ENCODE results near the gene ODF2L. TPM values are rescaled to one million over a fixed set of nuclear protein-coding genes. Genes with fewer than 3 reads are reported as not detected.

ODF2L gene
- total RNA-seq, 1 donor from 2014 or later: 23.3 TPM

DNA sequence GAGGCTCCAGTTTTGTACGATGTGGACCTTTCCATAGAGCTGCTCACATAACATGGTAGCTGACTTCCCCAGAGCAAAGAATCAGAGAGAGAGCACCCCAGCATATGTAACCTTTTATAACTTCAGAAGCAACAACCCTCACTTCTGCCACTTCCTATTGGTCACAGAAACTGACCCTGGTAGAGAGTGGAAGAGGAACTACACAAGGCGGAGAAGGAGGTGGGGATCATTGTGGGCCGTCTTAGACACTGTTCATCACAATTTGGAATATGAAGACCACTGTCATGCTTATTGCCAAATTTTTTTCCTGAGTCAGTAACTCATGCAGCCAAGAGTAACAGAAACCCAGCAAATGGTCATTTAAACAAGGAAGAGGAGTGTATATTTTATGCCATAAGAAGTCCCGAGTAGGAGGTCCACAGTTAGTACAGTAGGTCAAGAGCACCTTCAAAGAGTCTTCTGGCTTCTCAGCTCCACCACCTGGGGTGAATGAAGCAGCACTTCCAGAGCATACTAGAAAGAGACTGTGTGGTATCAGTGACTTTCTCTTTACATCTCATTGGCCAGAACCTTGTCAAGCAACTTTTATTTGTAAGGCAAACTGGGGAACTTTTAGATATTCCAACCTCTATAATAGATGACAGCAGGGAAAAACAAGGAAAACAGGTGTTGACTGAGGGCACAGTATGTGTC lies 71.8 kb downstream of the ODF2L start:
- H3K27me3 Mint-ChIP-seq: peaks cover 3% of the 10 kb centered on the region
- H3K9me3 Mint-ChIP-seq: no peaks in the 10 kb centered on the region
- DNase-seq: no peak
- no peaks in the 10 kb centered on the region for H3K36me3 Mint-ChIP-seq (ENCODE audit: low read depth)
- no peaks in the 10 kb centered on the region for H3K4me1 Mint-ChIP-seq
- no peak overlapping the region for H3K4me3 Mint-ChIP-seq
- intact Hi-C loops (cut with micrococcal nuclease): no loop called here
- no peak overlapping the region for H3K27ac Mint-ChIP-seq

GRCh38 chr1:86322241-86322640 lies 73.9 kb downstream of the ODF2L start:
- Mint-ChIP-seq H3K27me3 (peaks cover under 1% of the 10 kb centered on the region), H3K4me1 (no peaks in the 10 kb centered on the region), H3K4me3 (no peak overlapping the region), H3K9me3 (no peaks in the 10 kb centered on the region), H3K36me3 (ENCODE audit: low read depth) (no peaks in the 10 kb centered on the region), H3K27ac (no peak overlapping the region)
- DNase-seq: no peak
- intact Hi-C loops (cut with micrococcal nuclease): no loop called here

GRCh38 chr1:86318436-86318835 lies 77.7 kb downstream of the ODF2L start:
- no peaks in the 10 kb centered on the region for H3K36me3 Mint-ChIP-seq (ENCODE audit: low read depth)
- H3K4me3 Mint-ChIP-seq: no peak overlapping the region
- H3K27ac Mint-ChIP-seq: no peak overlapping the region
- no peaks in the 10 kb centered on the region for H3K9me3 Mint-ChIP-seq
- intact Hi-C loops (cut with micrococcal nuclease): no loop called here
- no peaks in the 10 kb centered on the region for H3K4me1 Mint-ChIP-seq
- DNase-seq: no peak
- no peaks in the 10 kb centered on the region for H3K27me3 Mint-ChIP-seq

DNA sequence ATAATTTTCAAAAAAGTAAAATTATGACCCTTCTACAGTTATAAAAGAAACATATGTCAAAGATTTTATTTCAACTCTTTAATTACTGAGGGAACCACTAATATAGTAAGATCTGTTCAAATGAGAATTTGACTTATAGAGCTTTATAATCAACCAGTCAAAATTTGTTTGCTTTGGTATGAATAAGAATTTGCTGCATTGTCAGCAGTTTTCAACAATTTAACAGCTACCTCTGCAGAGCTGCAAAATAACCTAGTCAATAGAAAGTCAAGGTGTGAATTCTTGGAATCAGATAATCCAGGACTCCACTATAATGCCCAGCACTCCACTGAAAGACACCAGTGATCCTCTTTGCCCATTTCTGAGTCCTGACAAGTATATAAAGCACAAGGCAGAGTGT lies 78.2 kb downstream of the ODF2L start:
- Mint-ChIP-seq H3K36me3 (ENCODE audit: low read depth) (no peaks in the 10 kb centered on the region), H3K4me3 (no peak overlapping the region), H3K27me3 (no peaks in the 10 kb centered on the region)

DNA sequence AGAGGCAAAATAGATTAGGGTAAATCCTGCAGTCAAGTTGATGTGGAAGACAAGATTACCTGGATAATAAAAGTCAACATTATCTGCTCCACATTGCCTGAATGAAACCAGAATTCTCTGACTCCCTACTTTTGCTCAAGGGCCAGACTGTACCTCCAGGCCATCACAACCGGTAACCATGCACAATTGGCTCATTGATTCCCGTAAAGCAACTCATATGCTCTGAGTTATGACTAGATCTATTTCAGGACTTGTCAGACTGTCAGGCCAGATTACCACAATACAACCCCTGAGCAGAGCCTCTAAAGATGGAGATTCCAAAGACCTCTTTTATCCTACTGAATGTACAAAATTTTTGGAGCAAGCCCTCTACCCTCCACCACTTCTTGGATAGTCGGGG lies 90.4 kb downstream of the ODF2L start:
- no peaks in the 10 kb centered on the region for H3K36me3 Mint-ChIP-seq (ENCODE audit: low read depth)
- no peak overlapping the region for H3K27ac Mint-ChIP-seq
- no peaks in the 10 kb centered on the region for H3K27me3 Mint-ChIP-seq
- intact Hi-C loops (cut with micrococcal nuclease): no loop called here
- H3K4me1 Mint-ChIP-seq: no peaks in the 10 kb centered on the region
- H3K4me3 Mint-ChIP-seq: no peak overlapping the region
- no peak for DNase-seq
- no peaks in the 10 kb centered on the region for H3K9me3 Mint-ChIP-seq

More for the DNA sequence above, 78.2 kb downstream of the ODF2L start:
- H3K27ac Mint-ChIP-seq: no peak overlapping the region
- H3K9me3 Mint-ChIP-seq: no peaks in the 10 kb centered on the region
- no peak for DNase-seq
- H3K4me1 Mint-ChIP-seq: no peaks in the 10 kb centered on the region
- intact Hi-C loops (cut with micrococcal nuclease): no loop called here

GRCh38 chr1:86303041-86303690 lies 93.0 kb downstream of the ODF2L start:
- no peak for DNase-seq
- no peaks in the 10 kb centered on the region for H3K9me3 Mint-ChIP-seq
- no peaks in the 10 kb centered on the region for H3K27me3 Mint-ChIP-seq
- H3K4me3 Mint-ChIP-seq: no peak overlapping the region
- no peak overlapping the region for H3K27ac Mint-ChIP-seq
- H3K36me3 Mint-ChIP-seq (ENCODE audit: low read depth): no peaks in the 10 kb centered on the region
- intact Hi-C loops (cut with micrococcal nuclease): no loop called here
- no peaks in the 10 kb centered on the region for H3K4me1 Mint-ChIP-seq

Other genes starting within 250 kb of the ODF2L start
- gene COL24A1, start 239.6 kb downstream of the ODF2L start, total RNA-seq: 0.02 TPM in 1 of 2 replicates, not detected in the other
- gene CLCA2, start 27.8 kb upstream of the ODF2L start, total RNA-seq: not detected in 2 replicates
- gene CLCA1, start 72.6 kb upstream of the ODF2L start, total RNA-seq: not detected in 2 replicates
- not detected in 2 replicates for gene CLCA4, start 150.8 kb upstream of the ODF2L start, total RNA-seq

All from activated CD4-positive, alpha-beta T cell treated with anti-CD3 and anti-CD28 coated beads, Interleukin-2, amount 10 ng/mL, durations not matched to agents 24 days and 14 days (primary cell).